ENCODE results near the gene DISC1. TPM values are rescaled to one million over a fixed set of nuclear protein-coding genes. Genes with fewer than 3 reads are reported as not detected.

The DISC1 gene
- polyA plus RNA-seq, 1 of the 3 experiments (the other 2 are of a cell fraction) = 1.7 TPM

GRCh38 chr1:231776757-231777062 lies 150.1 kb downstream of the DISC1 start (continued):
- TF ChIP-seq USF2 (IDR thresholded peaks at IDR 0.05; ENCODE audit: borderline replicate concordance, low read depth, low read length) (no peak), SIN3A (IDR thresholded peaks at IDR 0.05; ENCODE audit: borderline replicate concordance, low read depth, low read length) (no peak), EZH2phosphoT487 (IDR thresholded peaks at IDR 0.05; ENCODE audit: borderline replicate concordance, low read depth) (no peak), RFX5 (IDR thresholded peaks at IDR 0.05; ENCODE audit: low read length) (no peak), PBX3 (IDR thresholded peaks at IDR 0.05) (no peak), ZBTB33 (IDR thresholded peaks at IDR 0.05; ENCODE audit: borderline replicate concordance, low read depth) (no peak), CTCF (IDR thresholded peaks at IDR 0.05) (no peak)

- Histone ChIP-seq H3K27me3 (ENCODE audit: insufficient read depth) (no peaks in the 10 kb centered on the region), H3K4me2 (no peak overlapping the region), H3F3A (replicated peaks; ENCODE audit: insufficient read depth) (no peaks in the 10 kb centered on the region), H3K4me3 (ENCODE audit: low read depth in 2 of 2, low read length in 1 of 2) (no peak overlapping the region), H3K9ac (no peak overlapping the region), H4K20me1 (ENCODE audit: insufficient read depth) (no peaks in the 10 kb centered on the region), H3K4me1 (ENCODE audit: control insufficient read depth in 1 of 2, insufficient read depth in 2 of 2, low read depth in 1 of 2, low read length in 1 of 2) (peaks cover 0 to 4% of the 10 kb centered on the region in 2 experiments; a peak in 2 of 4 replicates), H3K79me2 (ENCODE audit: insufficient read depth) (no peaks in the 10 kb centered on the region), H3K36me3 (replicated peaks in 1 of 2; ENCODE audit: control insufficient read depth in 1 of 2, insufficient read depth in 2 of 2, low read length in 1 of 2) (no peaks in the 10 kb centered on the region), H3K9me2 (no peaks in the 10 kb centered on the region), H2AFZ (ENCODE audit: low read depth) (no peak overlapping the region), H3K9me3 (no peaks in the 10 kb centered on the region), H3K27ac (ENCODE audit: low read depth in 2 of 2, low read length in 1 of 2) (no peak overlapping the region)
- ChIA-PET POLR2A (no interaction called here), CTCF (no interaction called here)
- WGBS (ENCODE audit: low lambda C conversion rate) = 79% methylated on average over 9 of the region's 9 CpGs
- DNase-seq = no peak
- no peak for TF ChIP-seq SIN3A (IDR thresholded peaks at IDR 0.05; ENCODE audit: borderline replicate concordance, low read depth, low read length)
- 0 out of 2 replicates have a peak, but pooled peaks have one; percentile 37 for TF ChIP-seq MEF2A (IDR thresholded peaks at IDR 0.05; ENCODE audit: borderline replicate concordance, low read depth)
Observed at GRCh38 chr1:231778009-231778719, 151.6 kb downstream of the DISC1 start.

Measured in SK-N-SH (cell line).